Spinal cord (tissue), 10 donors: ENCODE data around the gene SLC9A2. TPM values are rescaled to one million over a fixed set of nuclear protein-coding genes. Genes with fewer than 3 reads are reported as not detected.

Source experiments
- DNase-seq, 6 donors: peaks; one replicate each; pipeline versions ENCODE4 v3.0.0 to v3.0.0-alpha.2; 2013 to 2015; ENCODE audit warnings: low spot score in 6 of 6, low read depth in 4 of 6
- H3K27ac ChIP-seq: one replicate; pipeline ENCODE4 v1.5.1; 2013; ENCODE audit warnings: low read depth, low read length, control low read depth
- H3K27me3 ChIP-seq: one replicate; pipeline ENCODE4 v1.6.1; 2013; ENCODE audit warnings: low read length; ENCODE audit not compliant: control insufficient read depth, insufficient read depth
- H3K36me3 ChIP-seq: one replicate; pipeline ENCODE4 v1.6.1; 2013; ENCODE audit warnings: low read length; ENCODE audit not compliant: control insufficient read depth, insufficient read depth
- H3K4me1 ChIP-seq: one replicate; pipeline ENCODE4 v1.6.1; 2013; ENCODE audit warnings: low read length; ENCODE audit not compliant: control insufficient read depth, insufficient read depth
- H3K4me3 ChIP-seq: one replicate; pipeline ENCODE4 v1.5.1; 2013; ENCODE audit warnings: low read depth, low read length, control low read depth
- H3K9me3 ChIP-seq: one replicate; pipeline ENCODE4 v1.6.1; 2013; ENCODE audit warnings: low read length; ENCODE audit not compliant: control insufficient read depth, insufficient read depth
- WGBS: methylation state at CpG from one replicate; pipeline ENCODE4 v1.1.5; 2013; ENCODE audit warnings: missing lambda C conversion rate; ENCODE audit not compliant: insufficient coverage; 5-methylcytosine and 5-hydroxymethylcytosine counted together
- polyA plus RNA-seq, 2 donors: library from polyadenylated mRNA; unstranded; fragments of 120-200 nt; gene quantifications; one replicate each; pipeline ENCODE4 v1.2.1, GENCODE V29; 2013; ENCODE audit not compliant: insufficient read length in 2 of 2
- total RNA-seq, 2 donors: library from RNA; depleted of rRNA in 1 of 2; stranded (reverse); fragments of 120-200 nt in 1 of 2; fragments of >200 nt in 1 of 2; gene quantifications; one replicate each; pipeline versions ENCODE4 v1.2.3 to v1.2.4, GENCODE V29; 2013 to 2014
- donor health status: healthy.

SLC9A2 gene
- total and polyA plus RNA-seq, 4 donors: 1.0 to 1.9 (median 1.4) TPM

DNA sequence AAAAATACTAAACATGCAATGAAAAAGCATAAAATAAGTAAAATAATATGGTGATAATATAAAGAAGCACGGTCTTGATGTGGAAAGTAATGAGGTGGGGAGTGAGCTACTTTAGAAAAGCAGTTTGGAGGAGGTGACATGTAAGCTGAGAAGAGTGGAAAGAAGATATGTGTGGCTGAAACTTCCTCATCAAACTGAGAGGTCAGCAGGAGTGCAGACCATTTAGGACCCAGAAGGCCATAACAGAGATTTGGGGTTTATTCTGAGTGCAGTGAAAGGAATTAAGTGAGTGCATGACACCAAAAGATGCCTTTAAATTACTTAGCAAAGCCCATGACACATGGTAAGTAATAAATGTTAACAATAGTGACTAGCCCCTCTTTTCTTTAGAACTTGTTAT is 118.1 kb downstream of the SLC9A2 start:
- Histone ChIP-seq H3K36me3 (no peaks in the 10 kb centered on the region), H3K9me3 (no peaks in the 10 kb centered on the region), H3K4me1 (peaks cover 5% of the 10 kb centered on the region), H3K4me3 (no peak overlapping the region), H3K27me3 (no peaks in the 10 kb centered on the region), H3K27ac (no peak overlapping the region)
- DNase-seq: no peak
- 80% methylated on average over 1 of the region's 1 CpG for WGBS

DNA sequence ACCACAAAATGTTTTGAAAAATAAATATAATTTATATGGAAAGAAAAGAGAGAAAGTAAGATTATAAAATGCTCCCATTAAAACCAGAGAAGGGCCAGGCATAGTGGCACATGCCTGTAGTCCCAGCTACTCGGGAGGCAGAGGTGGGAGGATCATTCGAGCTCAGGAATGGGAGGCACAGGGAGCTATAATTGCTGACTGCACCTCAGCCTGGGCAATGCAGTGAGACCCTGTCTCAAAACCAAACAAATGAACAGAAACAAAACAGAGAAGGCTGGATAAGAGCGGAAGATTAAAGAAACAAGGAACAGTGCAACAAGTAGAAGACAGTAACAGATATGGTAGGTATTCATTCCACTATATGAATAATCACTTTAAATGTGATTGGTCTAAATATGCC is 123.9 kb downstream of the SLC9A2 start:
- 100% methylated on average over 2 of the region's 3 CpGs for WGBS

DNA sequence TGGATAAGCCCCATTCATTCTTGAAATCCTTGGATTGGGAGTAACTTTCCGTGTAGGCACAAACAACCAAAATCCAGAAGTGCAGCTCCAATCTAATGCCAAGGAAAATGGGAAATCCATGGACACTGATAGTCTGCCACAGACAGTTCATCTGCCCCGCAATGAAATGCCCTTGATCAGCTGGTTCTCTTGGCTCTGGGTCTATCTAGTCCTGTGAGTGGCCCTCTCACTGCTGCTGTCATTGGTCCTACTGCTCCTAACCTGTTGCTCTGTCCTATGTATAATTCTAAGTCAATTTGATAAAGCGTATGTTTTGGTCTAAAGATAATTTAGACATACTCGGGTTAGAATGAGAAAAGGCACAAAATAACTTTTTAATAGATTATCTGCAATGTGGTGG is 128.8 kb downstream of the SLC9A2 start:
- no peak for DNase-seq
- H3K36me3 ChIP-seq: no peaks in the 10 kb centered on the region
- no peak overlapping the region for H3K4me3 ChIP-seq
- no peaks in the 10 kb centered on the region for H3K4me1 ChIP-seq
- H3K27ac ChIP-seq: no peak overlapping the region
- no peaks in the 10 kb centered on the region for H3K27me3 ChIP-seq
- no peaks in the 10 kb centered on the region for H3K9me3 ChIP-seq
- 83% methylated on average over 2 of the region's 4 CpGs for WGBS

More for the DNA sequence above, 123.9 kb downstream of the SLC9A2 start:
- Histone ChIP-seq H3K4me3 (no peak overlapping the region), H3K27me3 (no peaks in the 10 kb centered on the region), H3K36me3 (no peaks in the 10 kb centered on the region), H3K4me1 (no peaks in the 10 kb centered on the region), H3K27ac (no peak overlapping the region), H3K9me3 (no peaks in the 10 kb centered on the region)
- no peak for DNase-seq

DNA sequence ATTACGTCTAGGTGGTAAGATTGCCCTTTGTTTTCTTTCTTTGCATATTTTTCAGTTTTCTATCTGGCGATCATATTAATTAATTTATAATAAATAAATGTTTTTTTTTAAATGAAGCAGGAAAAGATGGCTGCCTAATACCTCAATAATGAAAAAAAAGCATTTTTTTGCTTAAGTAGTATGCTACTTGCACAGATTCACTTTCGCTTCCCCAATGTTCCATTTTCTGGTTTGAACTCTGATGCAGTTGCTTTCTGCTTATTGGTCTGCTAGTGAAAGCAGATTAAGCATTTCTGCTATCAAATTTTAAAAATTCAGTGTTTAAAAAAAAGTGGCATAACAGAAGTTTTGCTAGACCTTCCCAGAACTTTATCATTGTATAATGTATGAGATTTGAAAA is 130.6 kb downstream of the SLC9A2 start:
- H3K4me1 ChIP-seq: no peaks in the 10 kb centered on the region
- no peak overlapping the region for H3K4me3 ChIP-seq
- H3K27me3 ChIP-seq: no peaks in the 10 kb centered on the region
- DNase-seq: no peak
- WGBS: no CpG with 5 or more reads among the region's 3 CpGs
- H3K27ac ChIP-seq: no peak overlapping the region
- no peaks in the 10 kb centered on the region for H3K9me3 ChIP-seq
- H3K36me3 ChIP-seq: no peaks in the 10 kb centered on the region

DNA sequence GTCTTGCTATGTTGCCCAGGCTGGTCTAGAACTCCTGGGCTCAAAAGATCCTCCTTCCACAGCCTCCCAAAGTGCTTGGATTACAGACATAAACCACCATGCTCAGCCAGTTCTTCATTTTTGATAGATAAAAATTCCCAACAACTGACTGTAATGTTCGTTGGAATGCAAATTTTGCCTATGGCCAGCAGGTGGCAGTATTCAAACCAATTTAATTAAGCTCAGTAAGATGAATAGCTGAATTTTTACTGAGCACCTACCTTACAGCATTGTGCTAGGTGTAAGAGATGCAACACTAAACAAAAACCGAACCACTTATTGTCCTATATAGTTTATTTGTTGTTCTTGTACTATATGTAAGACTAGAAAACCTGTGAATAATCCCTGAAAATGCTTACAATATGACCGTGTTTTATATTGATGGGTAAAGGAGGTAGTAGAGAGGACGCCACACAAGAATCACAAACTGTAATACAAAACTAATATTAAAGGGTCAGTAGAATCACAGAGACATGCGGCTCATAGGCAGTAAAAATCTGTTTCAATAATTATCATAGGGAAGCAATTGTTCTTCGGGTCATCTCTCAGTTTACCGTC is 134.3 kb downstream of the SLC9A2 start:
- no peak overlapping the region for H3K27ac ChIP-seq
- peak in 4 of 6 donors; percentile 9 to 79 (median 47) for DNase-seq
- WGBS: no CpG with 5 or more reads among the region's 7 CpGs

DNA sequence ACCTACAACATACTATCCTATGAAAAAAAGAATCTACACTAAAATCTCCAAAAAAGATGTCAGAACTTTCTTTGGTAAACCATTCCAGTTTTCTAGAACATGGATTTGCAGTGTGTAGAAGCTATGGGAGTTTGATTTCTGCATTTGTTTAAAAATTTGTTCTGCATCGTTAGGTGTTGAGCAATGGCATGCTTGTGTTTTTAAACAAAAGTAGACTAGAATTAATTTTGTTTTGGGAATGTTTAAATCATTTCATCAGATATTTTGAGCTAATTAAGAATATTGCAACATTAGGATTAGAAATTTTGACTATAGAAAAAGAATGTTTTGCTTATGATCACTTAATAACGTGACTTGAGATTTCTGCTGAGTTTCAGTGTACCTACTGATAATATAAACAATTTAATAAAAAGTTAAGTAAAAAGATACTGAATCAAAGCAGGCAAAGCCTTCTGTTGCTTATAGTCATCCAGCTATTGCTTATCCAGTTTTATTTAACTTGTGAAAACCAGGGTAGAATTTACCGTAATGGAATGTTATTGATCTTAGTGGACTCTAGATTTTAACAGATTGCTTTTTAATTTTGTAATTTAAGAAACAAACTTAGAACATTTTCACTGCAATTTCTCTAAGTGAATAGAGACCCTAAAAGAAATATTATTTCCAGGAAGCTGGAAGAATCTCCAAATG is 135.2 kb downstream of the SLC9A2 start:
- Histone ChIP-seq H3K4me3 (no peak overlapping the region), H3K36me3 (no peaks in the 10 kb centered on the region), H3K9me3 (no peaks in the 10 kb centered on the region), H3K4me1 (no peaks in the 10 kb centered on the region), H3K27ac (no peak overlapping the region), H3K27me3 (no peaks in the 10 kb centered on the region)
- no CpG with 5 or more reads among the region's 3 CpGs for WGBS
- DNase-seq: no peak

More for the DNA sequence above, 134.3 kb downstream of the SLC9A2 start:
- H3K4me1 ChIP-seq: no peaks in the 10 kb centered on the region
- H3K4me3 ChIP-seq: no peak overlapping the region
- H3K27me3 ChIP-seq: no peaks in the 10 kb centered on the region
- no peaks in the 10 kb centered on the region for H3K9me3 ChIP-seq
- H3K36me3 ChIP-seq: no peaks in the 10 kb centered on the region

DNA sequence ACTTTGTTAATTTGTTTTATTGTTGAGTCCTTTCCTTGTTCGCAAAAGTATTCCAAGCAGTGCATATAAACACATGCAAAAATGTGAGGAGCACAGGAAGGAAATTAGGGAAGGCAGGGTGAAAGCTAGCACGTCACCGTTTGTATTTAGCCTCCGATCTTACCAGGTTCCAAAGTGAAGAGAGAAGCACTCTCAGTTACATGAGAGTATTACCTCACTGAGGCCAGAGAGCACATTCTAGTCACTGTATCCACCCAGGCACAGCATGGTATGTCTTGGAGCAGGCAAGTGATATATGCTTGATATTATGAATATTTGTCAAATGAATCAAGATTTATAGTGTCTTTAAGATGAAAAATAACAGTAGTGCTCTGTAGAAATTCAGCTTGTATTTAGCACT is 135.9 kb downstream of the SLC9A2 start:
- H3K36me3 ChIP-seq: no peaks in the 10 kb centered on the region
- H3K4me3 ChIP-seq: no peak overlapping the region
- 86% methylated on average over 3 of the region's 4 CpGs for WGBS
- H3K4me1 ChIP-seq: no peaks in the 10 kb centered on the region
- no peaks in the 10 kb centered on the region for H3K27me3 ChIP-seq
- no peak overlapping the region for H3K27ac ChIP-seq
- no peak for DNase-seq
- no peaks in the 10 kb centered on the region for H3K9me3 ChIP-seq

DNA sequence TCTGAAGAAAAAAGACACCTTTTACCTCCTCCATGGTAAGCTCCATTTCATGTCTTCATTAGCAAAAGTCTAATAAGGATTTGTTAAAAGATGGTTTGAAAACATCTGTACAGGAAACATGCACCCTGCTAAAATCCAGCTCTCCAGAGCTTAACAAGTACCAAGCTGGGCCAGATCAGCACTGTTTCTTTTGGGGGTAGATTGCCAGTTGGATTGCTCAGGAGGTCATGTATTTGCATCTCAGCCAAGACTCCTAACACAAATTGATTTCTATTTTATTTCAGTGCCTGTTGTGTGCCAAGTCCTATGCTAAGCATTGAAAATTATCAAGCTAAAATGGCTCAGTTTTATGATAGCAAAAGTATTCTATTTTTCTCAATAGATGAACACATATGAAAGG is 139.1 kb downstream of the SLC9A2 start:
- H3K27me3 ChIP-seq: no peaks in the 10 kb centered on the region
- peak in 1 of 6 donors; percentile 27 for DNase-seq
- H3K9me3 ChIP-seq: no peaks in the 10 kb centered on the region
- no peak overlapping the region for H3K4me3 ChIP-seq
- H3K36me3 ChIP-seq: no peaks in the 10 kb centered on the region
- no peak overlapping the region for H3K27ac ChIP-seq
- H3K4me1 ChIP-seq: no peaks in the 10 kb centered on the region
